Panc1 (cell line): ENCODE results near the gene CTSL. TPM values are rescaled to one million over a fixed set of nuclear protein-coding genes. Genes with fewer than 3 reads are reported as not detected.

Experiments
- ATAC-seq: fragments of 200-7000 bp; cut with Tn5 transposase; 2 replicates; pipeline ENCODE4 v1.9.1; 2020; ENCODE audit warnings: mild to moderate bottlenecking, moderate library complexity
- BruUV-seq: library from RNA; stranded (reverse); fragments of 400-500 nt; replicated peaks from 2 replicates; lab custom pipeline; 2021; lab: Mats Ljungman, UMichigan
- CTCF ChIA-PET: fragments of 300-600 bp; sonication (Branson Sonifier 250); formaldehyde crosslinking; loops from one replicate; lab custom pipeline; 2022; ENCODE audit warnings: antibody characterized with exemption; lab: Charles Lee
- POLR2A ChIA-PET: fragments of 300-600 bp; sonication (Branson Sonifier 250); formaldehyde crosslinking; loops from one replicate; lab custom pipeline; 2022; ENCODE audit warnings: antibody characterized with exemption; lab: Charles Lee
- DNase-seq: peaks from one replicate; pipeline ENCODE4 v3.0.0-alpha.2; 2010; ENCODE audit warnings: low read depth, low spot score
- H3K27ac ChIP-seq: 2 replicates; pipeline ENCODE4 v1.5.1; 2011; ENCODE audit warnings: mild to moderate bottlenecking, low read length, inconsistent platforms
- H3K27me3 ChIP-seq: fragments of 200-500 bp; sonication (Bioruptor generic); 2 replicates; pipeline ENCODE4 v1.6.0; 2014; ENCODE audit warnings: low read length, inconsistent platforms; ENCODE audit not compliant: control insufficient read depth, insufficient read depth
- H3K36me3 ChIP-seq: fragments of 200-500 bp; sonication (Bioruptor generic); 2 replicates; pipeline ENCODE4 v1.5.1; 2014; ENCODE audit warnings: inconsistent platforms, mild to moderate bottlenecking, low read length, moderate library complexity; ENCODE audit not compliant: control insufficient read depth, insufficient read depth
- H3K4me1 ChIP-seq: 2 replicates; pipeline ENCODE4 v1.5.1; 2011; ENCODE audit warnings: inconsistent platforms, mild to moderate bottlenecking, low read length, moderate library complexity; ENCODE audit not compliant: control insufficient read depth, insufficient read depth
- H3K4me3 ChIP-seq, 2 experiments: 2 replicates each; pipeline ENCODE4 v1.5.1; 2011 to 2012; ENCODE audit warnings: low read depth in 2 of 2, low read length in 2 of 2, mild to moderate bottlenecking in 2 of 2, inconsistent platforms in 1 of 2, moderate library complexity in 1 of 2
- H3K9me3 ChIP-seq: fragments of 200-500 bp; sonication (Bioruptor generic); 2 replicates; pipeline ENCODE4 v1.5.1; 2014; ENCODE audit warnings: low read depth, mild to moderate bottlenecking, inconsistent platforms, low read length, moderate library complexity; ENCODE audit not compliant: control insufficient read depth, insufficient read depth
- CTCF ChIP-seq: fragments of 450-650 bp; IDR thresholded peaks from 2 replicates; pipeline ENCODE4 v1.5.1; 2017; ENCODE audit warnings: mild to moderate bottlenecking
- POLR2AphosphoS5 ChIP-seq: IDR thresholded peaks from 2 replicates; pipeline ENCODE4 v1.6.1; 2012; ENCODE audit warnings: mild to moderate bottlenecking, low read depth, low read length, moderate library complexity
- SIN3A ChIP-seq: IDR thresholded peaks from 2 replicates; pipeline ENCODE4 v1.6.1; 2012; ENCODE audit warnings: low read depth, mild to moderate bottlenecking, low read length, moderate library complexity, borderline replicate concordance; ENCODE audit not compliant: insufficient read depth
- TCF7L2 ChIP-seq: IDR thresholded peaks from 2 replicates; pipeline ENCODE4 v1.6.1; 2011; ENCODE audit warnings: mild to moderate bottlenecking, low read depth, low read length, inconsistent platforms
- in situ Hi-C: cut with HindIII; loops from 2 replicates; pipeline ENCODE4 v1.10.0; 2016; ENCODE audit warnings: low sequenced_read_pairs, low pct_unique_long_range_greater_than_20kb
- intact Hi-C: fragments of 100-400 bp; cut with micrococcal nuclease; formaldehyde crosslinking; loops from one replicate; pipeline ENCODE4 v1.10.0; 2022; ENCODE audit not compliant: unreplicated experiment
- total RNA-seq: library from RNA; stranded (reverse); gene quantifications from one replicate; pipeline ENCODE4 v1.2.1, GENCODE V29; 2021; ENCODE audit not compliant: unreplicated experiment
- TF ChIP-seq, protein P1 (sequence below), 2 experiments: IDR thresholded peaks; 2 replicates each; pipeline ENCODE4 v1.6.1; 2011 to 2012; ENCODE audit warnings: low read depth in 2 of 2, control low read depth in 1 of 2, low read length in 1 of 2, mild to moderate bottlenecking in 1 of 2, moderate library complexity in 1 of 2; ENCODE audit not compliant: insufficient read depth in 1 of 2

The CTSL gene
- total RNA-seq, 1 experiment from 2014 or later = 45.2 TPM

GRCh38 chr9:87740209-87740608 is 14.3 kb downstream of the CTSL start:
- Histone ChIP-seq H3K4me3 (no peak overlapping the region), H3K36me3 (no peaks in the 10 kb centered on the region), H3K4me1 (no peaks in the 10 kb centered on the region), H3K9me3 (no peaks in the 10 kb centered on the region), H3K27ac (no peak overlapping the region), H3K27me3 (no peaks in the 10 kb centered on the region)
- no peak for DNase-seq
- no peak for ATAC-seq
- ChIA-PET POLR2A (no interaction called here), CTCF (no interaction called here)
- intact Hi-C loops (no loop called here), in situ Hi-C loops (no loop called here)
- TF ChIP-seq CTCF (no peak), POLR2AphosphoS5 (no peak), SIN3A (no peak)
- no TSS peak for BruUV-seq

DNA sequence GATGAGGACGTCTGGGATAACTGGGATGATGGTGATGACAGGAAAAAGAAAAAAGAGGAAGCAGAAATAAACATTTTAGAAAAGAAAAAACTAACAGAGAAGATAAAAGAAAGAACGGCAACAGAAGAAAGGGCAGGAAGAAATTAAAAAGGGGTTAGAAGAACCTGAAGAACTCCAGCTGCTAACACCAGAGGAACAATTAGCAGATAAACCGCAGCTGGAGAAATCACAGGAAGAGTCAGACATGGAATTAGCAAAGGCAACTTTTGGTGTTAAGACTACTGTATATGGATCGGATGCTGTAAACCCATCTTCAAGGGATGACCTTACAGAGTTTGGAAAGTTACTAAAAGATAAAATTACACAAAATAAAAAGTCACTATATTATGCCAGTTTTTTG is 15.4 kb downstream of the CTSL start:
- ATAC-seq (no peak), DNase-seq (no peak)
- intact Hi-C loops = no loop called here
- Histone ChIP-seq H3K4me3 (no peak overlapping the region), H3K36me3 (no peaks in the 10 kb centered on the region), H3K27me3 (no peaks in the 10 kb centered on the region), H3K27ac (no peak overlapping the region), H3K4me1 (no peaks in the 10 kb centered on the region), H3K9me3 (no peaks in the 10 kb centered on the region)
- no peak for TF ChIP-seq CTCF
- TF ChIP-seq, protein P1, sequence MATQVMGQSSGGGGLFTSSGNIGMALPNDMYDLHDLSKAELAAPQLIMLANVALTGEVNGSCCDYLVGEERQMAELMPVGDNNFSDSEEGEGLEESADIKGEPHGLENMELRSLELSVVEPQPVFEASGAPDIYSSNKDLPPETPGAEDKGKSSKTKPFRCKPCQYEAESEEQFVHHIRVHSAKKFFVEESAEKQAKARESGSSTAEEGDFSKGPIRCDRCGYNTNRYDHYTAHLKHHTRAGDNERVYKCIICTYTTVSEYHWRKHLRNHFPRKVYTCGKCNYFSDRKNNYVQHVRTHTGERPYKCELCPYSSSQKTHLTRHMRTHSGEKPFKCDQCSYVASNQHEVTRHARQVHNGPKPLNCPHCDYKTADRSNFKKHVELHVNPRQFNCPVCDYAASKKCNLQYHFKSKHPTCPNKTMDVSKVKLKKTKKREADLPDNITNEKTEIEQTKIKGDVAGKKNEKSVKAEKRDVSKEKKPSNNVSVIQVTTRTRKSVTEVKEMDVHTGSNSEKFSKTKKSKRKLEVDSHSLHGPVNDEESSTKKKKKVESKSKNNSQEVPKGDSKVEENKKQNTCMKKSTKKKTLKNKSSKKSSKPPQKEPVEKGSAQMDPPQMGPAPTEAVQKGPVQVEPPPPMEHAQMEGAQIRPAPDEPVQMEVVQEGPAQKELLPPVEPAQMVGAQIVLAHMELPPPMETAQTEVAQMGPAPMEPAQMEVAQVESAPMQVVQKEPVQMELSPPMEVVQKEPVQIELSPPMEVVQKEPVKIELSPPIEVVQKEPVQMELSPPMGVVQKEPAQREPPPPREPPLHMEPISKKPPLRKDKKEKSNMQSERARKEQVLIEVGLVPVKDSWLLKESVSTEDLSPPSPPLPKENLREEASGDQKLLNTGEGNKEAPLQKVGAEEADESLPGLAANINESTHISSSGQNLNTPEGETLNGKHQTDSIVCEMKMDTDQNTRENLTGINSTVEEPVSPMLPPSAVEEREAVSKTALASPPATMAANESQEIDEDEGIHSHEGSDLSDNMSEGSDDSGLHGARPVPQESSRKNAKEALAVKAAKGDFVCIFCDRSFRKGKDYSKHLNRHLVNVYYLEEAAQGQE (IDR thresholded peaks at IDR 0.05; ENCODE audit: insufficient read depth in 1 of 2, low read depth in 2 of 2, low read length in 1 of 2) = no peak
- BruUV-seq = no TSS peak
- ChIA-PET POLR2A (no interaction called here), CTCF (no interaction called here)
- in situ Hi-C loops = no loop called here

- POLR2A ChIA-PET = no interaction called here
- intact Hi-C loops = no loop called here
- Histone ChIP-seq H3K4me3 (no peak overlapping the region), H3K9me3 (no peaks in the 10 kb centered on the region), H3K27me3 (no peaks in the 10 kb centered on the region), H3K36me3 (no peaks in the 10 kb centered on the region), H3K4me1 (no peaks in the 10 kb centered on the region), H3K27ac (no peak overlapping the region)
- TF ChIP-seq POLR2AphosphoS5 (no peak), CTCF (no peak), SIN3A (no peak), TCF7L2 (no peak)
- TF ChIP-seq, protein P1 (IDR thresholded peaks at IDR 0.05; ENCODE audit: insufficient read depth in 1 of 2, low read depth in 2 of 2, low read length in 1 of 2) = no peak
- in situ Hi-C loops = no loop called here
- no TSS peak for BruUV-seq
- ATAC-seq (no peak), DNase-seq (no peak)
- CTCF ChIA-PET = no interaction called here
Measured at GRCh38 chr9:87741891-87742290, 16.0 kb downstream of the CTSL start.
